SU-DHL-6 (cell line): Measurements from ENCODE around the gene COX19.

Source experiments
- H2AFZ ChIP-seq: fragments of 200-600 bp; sonication (generic); 2 replicates; pipeline ENCODE4 v1.6.1; 2014; ENCODE audit warnings: low read depth, mild to moderate bottlenecking, moderate library complexity, mixed read lengths, antibody characterized with exemption, low read length; ENCODE audit not compliant: severe bottlenecking
- H3F3A ChIP-seq: fragments of 200-600 bp; shearing (Covaris generic); 2 replicates; pipeline ENCODE4 v1.6.0; 2016; ENCODE audit warnings: antibody characterized with exemption, mild to moderate bottlenecking; ENCODE audit not compliant: insufficient read depth
- H3K27ac ChIP-seq: fragments of 200-600 bp; sonication (generic); 2 replicates; pipeline ENCODE4 v1.5.1; 2016; ENCODE audit warnings: low read depth, mild to moderate bottlenecking, low read length, moderate library complexity, mixed read lengths
- H3K27me3 ChIP-seq: fragments of 200-600 bp; sonication (generic), shearing (Covaris generic); 2 replicates; pipeline ENCODE4 v1.6.0; 2014; ENCODE audit warnings: mild to moderate bottlenecking, low read length
- H3K36me3 ChIP-seq: fragments of 200-600 bp; sonication (generic); 2 replicates; pipeline ENCODE4 v1.6.1; 2014; ENCODE audit warnings: mild to moderate bottlenecking, low read length, mixed read lengths
- H3K4me2 ChIP-seq: fragments of 300-600, 200-600 bp; shearing (Covaris generic), sonication (generic); 2 replicates; pipeline ENCODE4 v1.6.0; 2014; ENCODE audit warnings: low read length, low read depth, mild to moderate bottlenecking; ENCODE audit not compliant: poor library complexity, severe bottlenecking
- H3K4me3 ChIP-seq: fragments of 200-600 bp; sonication (generic); 2 replicates; pipeline ENCODE4 v1.5.1; 2014; ENCODE audit warnings: antibody characterized with exemption, low read length, mild to moderate bottlenecking, mixed read lengths; ENCODE audit not compliant: insufficient read depth, poor library complexity, severe bottlenecking
- H3K79me2 ChIP-seq: fragments of 200-600 bp; sonication (generic); 2 replicates; pipeline ENCODE4 v1.6.1; 2014; ENCODE audit warnings: mild to moderate bottlenecking, low read length, moderate library complexity; ENCODE audit not compliant: insufficient read depth
- H3K9ac ChIP-seq: fragments of 200-600 bp; sonication (generic); 2 replicates; pipeline ENCODE4 v1.7.0; 2014; ENCODE audit warnings: mild to moderate bottlenecking, low read length
- H3K9me2 ChIP-seq: fragments of 200-600 bp; sonication (generic); replicated peaks from 2 replicates; pipeline ENCODE4 v1.6.1; 2014; ENCODE audit warnings: low read length; ENCODE audit not compliant: insufficient read depth
- H3K9me3 ChIP-seq: fragments of 200-600 bp; sonication (generic); 2 replicates; pipeline ENCODE4 v1.6.1; 2014; ENCODE audit warnings: low read length, mixed read lengths; ENCODE audit not compliant: insufficient read depth
- H4K20me1 ChIP-seq: fragments of 200-600 bp; sonication (generic); 2 replicates; pipeline ENCODE4 v1.6.1; 2014; ENCODE audit warnings: low read depth, mild to moderate bottlenecking, antibody characterized with exemption, low read length, moderate library complexity, mixed read lengths
- CTCF ChIP-seq: fragments of 200-600 bp; sonication (generic); IDR thresholded peaks from one replicate; pipeline ENCODE4 v1.5.1; 2017; ENCODE audit warnings: antibody characterized with exemption, mild to moderate bottlenecking, low read length, moderate library complexity; ENCODE audit not compliant: insufficient read depth, poor library complexity, severe bottlenecking
- EZH2phosphoT487 ChIP-seq: fragments of 200-600 bp; sonication (generic), shearing (Covaris generic); conservative IDR thresholded peaks from 2 replicates; pipeline ENCODE4 v1.6.1; 2018; ENCODE audit warnings: mild to moderate bottlenecking, antibody characterized with exemption, low read length, moderate library complexity, mixed read lengths

COX19 gene

GRCh38 chr7:934469-935163 is 40.7 kb downstream of the COX19 start:
- no peaks in the 10 kb centered on the region for H4K20me1 ChIP-seq
- H3K9ac ChIP-seq = no peak overlapping the region
- no peak overlapping the region for H3K4me3 ChIP-seq
- H3K4me2 ChIP-seq = no peak overlapping the region
- H3K27ac ChIP-seq = no peak overlapping the region
- H3K9me3 ChIP-seq = no peaks in the 10 kb centered on the region
- TF ChIP-seq EZH2phosphoT487 (no peak), CTCF (no peak)
- H2AFZ ChIP-seq = no peak overlapping the region
- no peaks in the 10 kb centered on the region for H3K36me3 ChIP-seq
- H3K79me2 ChIP-seq = no peaks in the 10 kb centered on the region
- H3K9me2 ChIP-seq = no peaks in the 10 kb centered on the region
- H3F3A ChIP-seq = no peaks in the 10 kb centered on the region
- H3K27me3 ChIP-seq = no peaks in the 10 kb centered on the region

- Histone ChIP-seq H3K27ac (no peak overlapping the region), H2AFZ (no peak overlapping the region), H3K4me3 (no peak overlapping the region), H3K4me2 (no peak overlapping the region), H3K9me2 (no peaks in the 10 kb centered on the region), H3F3A (no peaks in the 10 kb centered on the region), H3K9ac (no peak overlapping the region), H3K27me3 (no peaks in the 10 kb centered on the region), H3K9me3 (no peaks in the 10 kb centered on the region), H3K36me3 (no peaks in the 10 kb centered on the region), H4K20me1 (no peaks in the 10 kb centered on the region), H3K79me2 (no peaks in the 10 kb centered on the region)
- no peak for TF ChIP-seq EZH2phosphoT487
- TF ChIP-seq CTCF = no peak
Measured at GRCh38 chr7:932651-932975, 42.7 kb downstream of the COX19 start.

- no peak overlapping the region for H3K4me2 ChIP-seq
- no peaks in the 10 kb centered on the region for H3K79me2 ChIP-seq
- TF ChIP-seq CTCF (no peak), EZH2phosphoT487 (no peak)
Measured at GRCh38 chr7:931871-932650, 43.3 kb downstream of the COX19 start.

More at GRCh38 chr7:931871-932650, 43.3 kb downstream of the COX19 start:
- Histone ChIP-seq H3K36me3 (no peaks in the 10 kb centered on the region), H3F3A (no peaks in the 10 kb centered on the region), H3K9me2 (no peaks in the 10 kb centered on the region), H3K9me3 (no peaks in the 10 kb centered on the region), H3K9ac (no peak overlapping the region), H3K27me3 (no peaks in the 10 kb centered on the region), H2AFZ (no peak overlapping the region), H3K27ac (no peak overlapping the region), H3K4me3 (no peak overlapping the region), H4K20me1 (no peaks in the 10 kb centered on the region)
